H1 (cell line): Measurements from ENCODE around the gene AFTPH. TPM values are rescaled to one million over a fixed set of nuclear protein-coding genes. Genes with fewer than 3 reads are reported as not detected.

Experiments used
- BCL11A ChIP-seq, 2 experiments: IDR thresholded peaks; one replicate each; pipeline ENCODE4 v1.6.1; 2011; ENCODE audit warnings: low read depth in 2 of 2, low read length in 2 of 2, mild to moderate bottlenecking in 2 of 2
- HDAC2 ChIP-seq, 2 experiments: fragments of 300-600 bp in 1 of 2; sonication (generic) in 1 of 2; IDR thresholded peaks; 2 replicates each; pipeline ENCODE4 v1.6.1; 2011 to 2012; ENCODE audit warnings: low read depth in 2 of 2, low read length in 2 of 2, mild to moderate bottlenecking in 2 of 2, moderate library complexity in 2 of 2, borderline replicate concordance in 1 of 2, inconsistent platforms in 1 of 2
- HDAC6 ChIP-seq: IDR thresholded peaks from one replicate; pipeline ENCODE4 v1.7.1; 2012; ENCODE audit warnings: low read depth, mild to moderate bottlenecking, inconsistent platforms, low read length, moderate library complexity
- NANOG ChIP-seq: IDR thresholded peaks from 2 replicates; pipeline ENCODE4 v1.6.1; 2011; ENCODE audit warnings: low read length, low read depth, mild to moderate bottlenecking, inconsistent platforms; ENCODE audit not compliant: insufficient read depth, poor library complexity, severe bottlenecking
- PHF8 ChIP-seq: fragments of 200-600 bp; sonication (generic); conservative IDR thresholded peaks from 2 replicates; pipeline ENCODE4 v1.7.1; 2012; ENCODE audit warnings: low read depth, mild to moderate bottlenecking, inconsistent platforms, low read length, moderate library complexity
- RBBP5 ChIP-seq: IDR thresholded peaks from 2 replicates; pipeline ENCODE4 v1.7.1; 2012; ENCODE audit warnings: low read depth, mild to moderate bottlenecking, inconsistent platforms, low read length, moderate library complexity, borderline replicate concordance
- RFX5 ChIP-seq: IDR thresholded peaks from 2 replicates; pipeline ENCODE4 v1.6.1; 2011; ENCODE audit warnings: low read depth, low read length, improper control_type of control experiment, borderline replicate concordance
- SAP30 ChIP-seq: fragments of 300-600 bp; sonication (generic); IDR thresholded peaks from 2 replicates; pipeline ENCODE4 v1.7.1; 2012; ENCODE audit warnings: low read length, moderate library complexity, mild to moderate bottlenecking, inconsistent platforms; ENCODE audit not compliant: insufficient read depth, insufficient replicate concordance
- TAF7 ChIP-seq: optimal IDR thresholded peaks from 2 replicates; pipeline ENCODE3; 2011; ENCODE audit warnings: low read depth, mild to moderate bottlenecking, inconsistent platforms, low read length, moderate library complexity, borderline replicate concordance
- polyA plus RNA-seq, 7 experiments: library from polyadenylated mRNA; depleted of rRNA in 3 of 7; stranded (reverse) in 5 of 7; unstranded in 2 of 7; fragments of >200 nt in 5 of 7; fragments of 200-250 nt in 2 of 7; gene quantifications; 1 replicate in 5 of 7; 2 replicates in 1 of 7; 4 replicates in 1 of 7; pipeline versions ENCODE4 v1.2.1 to v1.2.3, GENCODE V29; 2011 to 2013; ENCODE audit warnings: missing spikeins in 2 of 7, mixed read lengths in 2 of 7
- total RNA-seq: library from RNA; stranded (reverse); fragmentation: NEBNext Ultra II Directional; extraction: Animal tissue kit (Norgen Biotek cat#: 25700); gene quantifications from 2 replicates; pipeline ENCODE4 v1.2.1, GENCODE V29; 2021
- TF ChIP-seq, protein P1 (sequence below): IDR thresholded peaks from 2 replicates; pipeline ENCODE4 v1.6.1; 2011; ENCODE audit warnings: low read length, improper control_type of control experiment

Gene AFTPH
- total and polyA plus RNA-seq, 2 of the 8 experiments (the other 6 are each of a cell fraction or from before 2014, with no cell fraction given): 7.3 to 15.0 TPM

- TF ChIP-seq PHF8 (no peak), TAF7 (no peak), HDAC2 (IDR thresholded peaks at IDR 0.05; ENCODE audit: borderline replicate concordance in 1 of 2, low read depth in 2 of 2, low read length in 2 of 2) (0 out of 4 replicates have a peak, but pooled peaks of 1 of the 2 experiments have one; percentile 49), RFX5 (no peak), SAP30 (peak; percentile 52), HDAC6 (no peak), NANOG (no peak), RBBP5 (peak; percentile 99), BCL11A (IDR thresholded peaks at IDR 0.05; ENCODE audit: low read depth in 2 of 2, low read length in 2 of 2) (no peak)
- TF ChIP-seq, protein P1, sequence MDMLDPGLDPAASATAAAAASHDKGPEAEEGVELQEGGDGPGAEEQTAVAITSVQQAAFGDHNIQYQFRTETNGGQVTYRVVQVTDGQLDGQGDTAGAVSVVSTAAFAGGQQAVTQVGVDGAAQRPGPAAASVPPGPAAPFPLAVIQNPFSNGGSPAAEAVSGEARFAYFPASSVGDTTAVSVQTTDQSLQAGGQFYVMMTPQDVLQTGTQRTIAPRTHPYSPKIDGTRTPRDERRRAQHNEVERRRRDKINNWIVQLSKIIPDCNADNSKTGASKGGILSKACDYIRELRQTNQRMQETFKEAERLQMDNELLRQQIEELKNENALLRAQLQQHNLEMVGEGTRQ: no peak
Observed at GRCh38 chr2:64524604-64525316, 632 bp downstream of the AFTPH start (continued).
